Adrenal gland (tissue), 12 donors: Measurements from ENCODE around the gene PER3. TPM values are rescaled to one million over a fixed set of nuclear protein-coding genes. Genes with fewer than 3 reads are reported as not detected.

Experiments
- DNase-seq, 7 donors: peaks; one replicate each; pipeline ENCODE4 v3.0.0-alpha.2; 2019 to 2020
- H3K27ac ChIP-seq, 5 donors: fragments of 200-600 bp; sonication (generic) in 4 of 5; 1 replicate in 3 of 5; 2 replicates in 2 of 5; pipeline versions ENCODE4 v1.5.1 to v1.8.0; 2016 to 2020; ENCODE audit warnings: mild to moderate bottlenecking in 1 of 5
- H3K27me3 ChIP-seq: fragments of 200-600 bp; 2 replicates; pipeline ENCODE4 v1.8.0; 2021
- H3K36me3 ChIP-seq, 2 donors: fragments of 200-600 bp; replicated peaks in 1 of 2; 1 replicate in 1 of 2; 2 replicates in 1 of 2; pipeline versions ENCODE4 v1.5.1 to v1.8.0; 2018 to 2022
- H3K4me1 ChIP-seq, 2 donors: fragments of 200-600 bp; replicated peaks in 1 of 2; 1 replicate in 1 of 2; 2 replicates in 1 of 2; pipeline versions ENCODE4 v1.5.1 to v1.8.0; 2018 to 2021
- H3K4me3 ChIP-seq, 4 donors: fragments of 200-600 bp; sonication (generic) in 3 of 4; one replicate each; pipeline ENCODE4 v1.5.1; 2016 to 2018
- H3K9me3 ChIP-seq, 3 donors: fragments of 200-600 bp; sonication (generic) in 1 of 3; replicated peaks in 1 of 3; 1 replicate in 2 of 3; 2 replicates in 1 of 3; pipeline versions ENCODE4 v1.5.1 to v1.8.0; 2016 to 2021
- POLR2A ChIP-seq, 2 donors: fragments of 450-650 bp; IDR thresholded peaks; one replicate each; pipeline ENCODE4 v1.6.1; 2017; ENCODE audit warnings: antibody characterized with exemption in 2 of 2, mild to moderate bottlenecking in 2 of 2, moderate library complexity in 1 of 2
- WGBS, 4 donors: extraction: QIAGEN DNeasy Blood & Tissue Kit in 2 of 4; methylation state at CpG; one replicate each; pipeline versions ENCODE4 v1.1.5 to v1.1.7; 2013 to 2017; 5-methylcytosine and 5-hydroxymethylcytosine counted together
- intact Hi-C, 2 donors: fragments of 100-400 bp; cut with DNase I; formaldehyde crosslinking; loops; one replicate each; pipeline versions ENCODE4 v1.14.1 to v1.15.0; 2022 to 2023
- polyA plus RNA-seq, 3 donors: library from polyadenylated mRNA; stranded (reverse); fragments of 200-250 nt in 2 of 3; fragments of 350-450 nt in 1 of 3; fragmentation: Illumina TruSeq in 1 of 3; extraction: RNeasy Lipid Tissue Mini Kit (QIAGEN cat#74804) in 1 of 3; gene quantifications; one replicate each; pipeline ENCODE4 v1.2.3, GENCODE V29; 2013 to 2014
- total RNA-seq, 9 donors: library from RNA; depleted of rRNA in 4 of 9; stranded (reverse); fragments of >200 nt in 4 of 9; fragments of 120-200 nt in 1 of 9; fragmentation: NEBNext Ultra II Directional in 1 of 9; extraction: Animal tissue kit (Norgen Biotek cat#: 25700) in 1 of 9; gene quantifications; one replicate each; pipeline versions ENCODE4 v1.1.0 to v1.2.4, GENCODE V29; 2013 to 2023
- TF ChIP-seq, protein P1 (sequence below), 6 experiments: fragments of 450-650 bp in 4 of 6; fragments of 200-600 bp in 2 of 6; sonication (generic) in 1 of 6; IDR thresholded peaks; 1 replicate in 5 of 6; 2 replicates in 1 of 6; pipeline versions ENCODE4 v1.5.1 to v1.8.0; 2016 to 2021; ENCODE audit warnings: antibody characterized with exemption in 6 of 6, mild to moderate bottlenecking in 2 of 6, moderate library complexity in 1 of 6
- donor health status: healthy with polysubstance abuse.
- donor health status: Bipolar disorder and iron deficiency.
- donor health status: DM: yes; HTN: yes; CAD: no.
- donor health status: DM: no; HTN: no; CAD: no.
- donor health status: DM: no; HTN: no; CAD: no.
- donor health status: DM: yes; HTN: yes; CAD: no.

Gene PER3
- total and polyA plus RNA-seq, 12 donors = 8.8 to 29.0 (median 16.9) TPM

DNA sequence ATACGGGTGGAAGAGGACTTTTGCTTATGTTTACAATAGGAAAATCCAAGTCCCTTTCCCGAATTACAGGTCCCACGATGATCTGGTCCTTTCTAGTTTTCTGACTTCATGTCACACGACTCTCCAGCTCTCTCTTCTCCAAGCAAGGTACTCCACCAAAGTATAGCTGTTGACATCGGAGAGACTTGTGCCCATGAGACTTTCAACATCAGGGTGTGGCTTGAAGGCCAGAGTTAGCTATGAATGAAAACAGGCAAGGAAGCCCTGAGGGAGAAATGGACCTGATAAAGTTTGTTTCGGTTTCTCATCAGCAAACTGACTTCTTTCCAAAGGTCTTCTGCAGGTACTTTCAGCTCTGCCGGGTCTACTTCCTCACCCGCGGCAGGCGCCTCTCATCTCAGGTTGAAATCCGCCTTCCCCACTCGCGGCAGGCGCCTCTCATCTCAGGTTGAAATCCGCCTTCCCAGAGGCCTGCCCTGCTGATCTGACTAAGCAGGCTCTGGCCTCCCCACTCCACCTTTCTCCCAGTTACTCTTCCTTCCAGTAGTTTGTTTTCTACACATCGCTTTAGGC, 2.1 kb upstream of the PER3 start:
- TF ChIP-seq POLR2A (IDR thresholded peaks at IDR 0.05) = no peak
- TF ChIP-seq, protein P1, sequence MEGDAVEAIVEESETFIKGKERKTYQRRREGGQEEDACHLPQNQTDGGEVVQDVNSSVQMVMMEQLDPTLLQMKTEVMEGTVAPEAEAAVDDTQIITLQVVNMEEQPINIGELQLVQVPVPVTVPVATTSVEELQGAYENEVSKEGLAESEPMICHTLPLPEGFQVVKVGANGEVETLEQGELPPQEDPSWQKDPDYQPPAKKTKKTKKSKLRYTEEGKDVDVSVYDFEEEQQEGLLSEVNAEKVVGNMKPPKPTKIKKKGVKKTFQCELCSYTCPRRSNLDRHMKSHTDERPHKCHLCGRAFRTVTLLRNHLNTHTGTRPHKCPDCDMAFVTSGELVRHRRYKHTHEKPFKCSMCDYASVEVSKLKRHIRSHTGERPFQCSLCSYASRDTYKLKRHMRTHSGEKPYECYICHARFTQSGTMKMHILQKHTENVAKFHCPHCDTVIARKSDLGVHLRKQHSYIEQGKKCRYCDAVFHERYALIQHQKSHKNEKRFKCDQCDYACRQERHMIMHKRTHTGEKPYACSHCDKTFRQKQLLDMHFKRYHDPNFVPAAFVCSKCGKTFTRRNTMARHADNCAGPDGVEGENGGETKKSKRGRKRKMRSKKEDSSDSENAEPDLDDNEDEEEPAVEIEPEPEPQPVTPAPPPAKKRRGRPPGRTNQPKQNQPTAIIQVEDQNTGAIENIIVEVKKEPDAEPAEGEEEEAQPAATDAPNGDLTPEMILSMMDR (IDR thresholded peaks at IDR 0.05) = no peak
- 80 to 86% (median 84%) methylated on average over 16 of the region's 16 CpGs for WGBS, 4 donors
- DNase-seq = no peak
- intact Hi-C loops = no loop called here
- H3K27me3 ChIP-seq = no peaks in the 10 kb centered on the region
- H3K4me1 ChIP-seq = peaks cover 6 to 13% of the 10 kb centered on the region in 2 donors
- peaks cover 0 to 39% of the 10 kb centered on the region in 2 donors for H3K36me3 ChIP-seq
- no peak overlapping the region for H3K27ac ChIP-seq
- no peak overlapping the region for H3K4me3 ChIP-seq
- no peaks in the 10 kb centered on the region for H3K9me3 ChIP-seq

DNA sequence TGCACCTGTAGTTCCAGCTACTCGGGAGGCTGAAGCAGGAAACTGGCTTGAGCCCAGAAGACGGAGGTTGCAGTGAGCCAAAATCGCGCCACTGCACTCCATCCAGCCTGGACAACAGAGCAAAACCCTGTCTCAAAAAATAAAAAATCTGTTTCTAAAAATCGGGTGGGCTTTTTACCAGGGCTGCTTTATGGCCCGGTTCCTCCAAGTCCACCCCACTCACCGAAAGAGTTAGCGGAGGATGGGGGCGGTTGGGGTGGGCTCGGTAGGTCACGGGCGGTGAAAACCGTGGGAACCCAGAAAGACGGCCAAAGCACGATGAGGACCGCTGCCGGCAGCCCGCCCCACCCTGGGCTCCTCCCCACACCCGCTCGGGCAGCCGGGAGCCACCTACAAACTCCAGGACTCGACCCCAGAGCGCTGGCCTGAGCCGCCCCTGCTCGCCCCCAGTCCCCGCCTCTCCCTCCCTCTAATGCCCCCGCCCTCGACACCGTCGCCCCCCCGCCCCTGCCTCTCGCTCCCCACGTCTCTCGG, 846 bp upstream of the PER3 start:
- intact Hi-C loops = no loop called here
- H3K27ac ChIP-seq = peak overlapping the region in 4 of 5 donors; percentile 30 to 92 (median 82)
- peaks cover 6 to 23% of the 10 kb centered on the region in 2 donors for H3K4me1 ChIP-seq
- TF ChIP-seq, protein P1 (IDR thresholded peaks at IDR 0.05) = no peak
- TF ChIP-seq POLR2A (IDR thresholded peaks at IDR 0.05) = peak in 1 of 2 donors; percentile 58
- peak overlapping the region in 2 of 4 donors; percentile 49 to 60 for H3K4me3 ChIP-seq
- no peaks in the 10 kb centered on the region for H3K9me3 ChIP-seq
- 0 to 5% (median 3%) methylated on average over 17 to 34 of the region's 34 CpGs for WGBS, 4 donors
- no peaks in the 10 kb centered on the region for H3K27me3 ChIP-seq
- peaks cover 0 to 32% of the 10 kb centered on the region in 2 donors for H3K36me3 ChIP-seq
- peak in 6 of 7 donors; percentile 75 to 88 (median 78) for DNase-seq

DNA sequence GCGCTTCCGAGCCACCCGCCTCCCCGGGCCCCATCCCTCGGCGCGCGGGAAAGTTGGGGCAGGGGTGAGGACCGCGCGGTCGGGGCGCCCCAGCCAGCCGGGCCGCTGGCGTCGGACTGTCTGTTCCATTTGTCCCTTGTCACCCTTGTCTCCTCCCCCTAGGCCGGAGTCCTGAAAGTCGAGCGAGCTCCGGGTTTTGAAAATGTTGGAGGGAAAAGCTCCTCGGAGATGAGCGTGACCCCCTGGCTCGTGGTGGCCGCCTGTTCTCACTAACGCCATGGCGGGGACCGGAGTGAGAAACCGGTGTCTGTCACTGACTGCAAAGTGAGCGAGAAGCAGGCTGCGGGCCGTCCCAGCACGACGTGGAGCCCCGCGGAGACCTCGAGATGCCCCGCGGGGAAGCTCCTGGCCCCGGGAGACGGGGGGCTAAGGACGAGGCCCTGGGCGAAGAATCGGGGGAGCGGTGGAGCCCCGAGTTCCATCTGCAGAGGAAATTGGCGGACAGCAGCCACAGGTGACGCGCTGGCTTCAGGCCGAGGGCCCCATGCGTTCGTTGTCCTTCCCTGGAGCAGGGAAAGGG, 491 bp downstream of the PER3 start:
- peaks cover 0 to 31% of the 10 kb centered on the region in 2 donors for H3K36me3 ChIP-seq
- H3K4me1 ChIP-seq = peaks cover 6 to 23% of the 10 kb centered on the region in 2 donors
- H3K27me3 ChIP-seq = no peaks in the 10 kb centered on the region
- 30 to 80% (median 52%) methylated on average over 24 to 52 of the region's 52 CpGs for WGBS, 4 donors
- intact Hi-C loops = no loop called here
- H3K27ac ChIP-seq = peak overlapping the region in 4 of 5 donors; percentile 56 to 92 (median 88)
- H3K9me3 ChIP-seq = no peaks in the 10 kb centered on the region
- TF ChIP-seq, protein P1 (IDR thresholded peaks at IDR 0.05) = no peak
- no peak for TF ChIP-seq POLR2A (IDR thresholded peaks at IDR 0.05)
- peak; percentile 46 to 71 (median 53) for DNase-seq
- peak overlapping the region in 2 of 4 donors; percentile 41 to 64 for H3K4me3 ChIP-seq

DNA sequence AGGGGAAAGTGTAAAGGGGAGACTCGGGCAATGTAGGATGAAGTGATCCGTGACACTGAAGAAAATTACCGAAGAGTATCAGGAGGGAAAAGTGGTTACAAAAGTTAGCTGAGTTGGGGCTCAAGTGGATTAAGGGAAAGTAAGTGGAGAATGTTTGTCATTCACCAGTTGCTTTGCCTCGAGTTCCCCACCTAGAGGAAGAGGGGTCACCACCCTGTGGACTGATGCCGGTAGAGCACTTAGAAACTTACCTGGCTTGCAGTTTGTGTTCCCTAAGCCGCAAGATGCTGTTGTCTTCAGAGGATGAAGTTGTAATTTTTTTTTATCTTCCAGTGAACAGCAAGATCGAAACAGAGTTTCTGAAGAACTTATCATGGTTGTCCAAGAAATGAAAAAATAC, 1.0 kb downstream of the PER3 start:
- no peaks in the 10 kb centered on the region for H3K9me3 ChIP-seq
- H3K36me3 ChIP-seq = peaks cover 0 to 32% of the 10 kb centered on the region in 2 donors
- TF ChIP-seq, protein P1 (IDR thresholded peaks at IDR 0.05) = no peak
- TF ChIP-seq POLR2A (IDR thresholded peaks at IDR 0.05) = no peak
- intact Hi-C loops = no loop called here
- H3K27me3 ChIP-seq = no peaks in the 10 kb centered on the region
- DNase-seq = no peak
- H3K4me3 ChIP-seq = peak overlapping the region in 1 of 4 donors; percentile 64
- H3K4me1 ChIP-seq = peaks cover 6 to 23% of the 10 kb centered on the region in 2 donors
- H3K27ac ChIP-seq = peak overlapping the region in 3 of 5 donors; percentile 86 to 92 (median 89)
- WGBS, 4 donors = 92 to 95% (median 93%) methylated on average over 7 of the region's 7 CpGs
